Lower lobe of right lung (tissue), 2 donors: ENCODE data around the gene CCDC88C. TPM values are rescaled to one million over a fixed set of nuclear protein-coding genes. Genes with fewer than 3 reads are reported as not detected.

Source experiments
- ATAC-seq, 2 donors: fragments of 200-7000 bp; cut with Tn5 transposase; one replicate each; pipeline ENCODE4 v1.9.1; 2020 to 2022; ENCODE audit warnings: mild to moderate bottlenecking in 2 of 2, moderate library complexity in 2 of 2
- DNase-seq: peaks from one replicate; pipeline ENCODE4 v3.0.0-alpha.2; 2020
- H3K27ac ChIP-seq: fragments of 200-600 bp; one replicate; pipeline ENCODE4 v1.8.0; 2022
- H3K27me3 ChIP-seq: fragments of 200-600 bp; one replicate; pipeline ENCODE4 v1.8.0; 2022; ENCODE audit warnings: low read depth
- H3K36me3 ChIP-seq: fragments of 200-600 bp; one replicate; pipeline ENCODE4 v1.8.0; 2022; ENCODE audit warnings: mild to moderate bottlenecking
- H3K4me1 ChIP-seq: fragments of 200-600 bp; one replicate; pipeline ENCODE4 v1.8.0; 2022
- H3K4me3 ChIP-seq: fragments of 200-600 bp; one replicate; pipeline ENCODE4 v1.8.0; 2022; ENCODE audit warnings: mild to moderate bottlenecking
- H3K9me3 ChIP-seq: fragments of 200-600 bp; one replicate; pipeline ENCODE4 v1.8.0; 2022
- CTCF ChIP-seq: fragments of 200-600 bp; IDR thresholded peaks from one replicate; pipeline ENCODE4 v1.8.0; 2022; ENCODE audit warnings: antibody characterized with exemption, mild to moderate bottlenecking
- intact Hi-C: fragments of 100-400 bp; cut with DNase I; formaldehyde crosslinking; loops from one replicate; pipeline ENCODE4 v1.11.0; 2022
- total RNA-seq: library from RNA; stranded (reverse); fragmentation: NEBNext Ultra II Directional; extraction: Animal tissue kit (Norgen Biotek cat#: 25700); gene quantifications from one replicate; pipeline ENCODE4 v1.2.1, GENCODE V29; 2021
- donor health status: DM: no; HTN: yes; CAD: no; lungs with severe emphysema.

CCDC88C gene
- total RNA-seq, 1 donor from 2014 or later = 45.8 TPM

GRCh38 chr14:91245029-91245428, 172.6 kb downstream of the CCDC88C start:
- Histone ChIP-seq H3K27me3 (no peaks in the 10 kb centered on the region), H3K4me3 (peak overlapping the region; percentile 20), H3K27ac (peak overlapping the region; percentile 66), H3K36me3 (no peaks in the 10 kb centered on the region), H3K9me3 (no peaks in the 10 kb centered on the region), H3K4me1 (peaks cover 41% of the 10 kb centered on the region)
- TF ChIP-seq CTCF = no peak
- peak; percentile 5 to 23 for ATAC-seq
- no peak for DNase-seq
- intact Hi-C loops = no loop called here

- no peak for TF ChIP-seq CTCF
- no peaks in the 10 kb centered on the region for H3K36me3 ChIP-seq
- no peaks in the 10 kb centered on the region for H3K9me3 ChIP-seq
- ATAC-seq = peak; percentile 20 to 22
- intact Hi-C loops = no loop called here
- H3K4me1 ChIP-seq = peaks cover 36% of the 10 kb centered on the region
- DNase-seq = no peak
- peak within 1 kb of the TSS; percentile 66 for H3K27ac ChIP-seq
- H3K4me3 ChIP-seq = peak within 1 kb of the TSS; percentile 27
- H3K27me3 ChIP-seq = no peaks in the 10 kb centered on the region
These were observed 173.1 kb downstream of the CCDC88C start, which contains the start of gene GPR68 for GRCh38 chr14:91244501-91244901. Gene GPR68 (minus strand): TSS chr14:91244704. CDS start chr14:91235050, 9,654 bp downstream.

GRCh38 chr14:91243074-91243471, 174.5 kb downstream of the CCDC88C start:
- no peak for ATAC-seq
- Histone ChIP-seq H3K4me3 (peak overlapping the region; percentile 27), H3K27me3 (no peaks in the 10 kb centered on the region)

GRCh38 chr14:91242635-91243034, 175.0 kb downstream of the CCDC88C start:
- ATAC-seq = no peak
- peak overlapping the region; percentile 59 for H3K27ac ChIP-seq

More at GRCh38 chr14:91243074-91243471, 174.5 kb downstream of the CCDC88C start:
- intact Hi-C loops = no loop called here
- Histone ChIP-seq H3K9me3 (no peaks in the 10 kb centered on the region), H3K4me1 (peaks cover 41% of the 10 kb centered on the region), H3K36me3 (no peaks in the 10 kb centered on the region), H3K27ac (peak overlapping the region; percentile 59)
- no peak for TF ChIP-seq CTCF
- no peak for DNase-seq

GRCh38 chr14:91241863-91242262, 175.8 kb downstream of the CCDC88C start:
- no peaks in the 10 kb centered on the region for H3K9me3 ChIP-seq
- no peak for DNase-seq
- H3K27ac ChIP-seq = peak overlapping the region; percentile 36
- no peaks in the 10 kb centered on the region for H3K27me3 ChIP-seq
- H3K4me3 ChIP-seq = peak overlapping the region; percentile 27
- intact Hi-C loops = no loop called here
- no peak for ATAC-seq
- H3K4me1 ChIP-seq = peaks cover 41% of the 10 kb centered on the region
- TF ChIP-seq CTCF = no peak
- H3K36me3 ChIP-seq = no peaks in the 10 kb centered on the region

More at GRCh38 chr14:91242635-91243034, 175.0 kb downstream of the CCDC88C start:
- H3K4me3 ChIP-seq = peak overlapping the region; percentile 27
- no peaks in the 10 kb centered on the region for H3K36me3 ChIP-seq
- no peak for TF ChIP-seq CTCF
- intact Hi-C loops = no loop called here
- no peaks in the 10 kb centered on the region for H3K9me3 ChIP-seq
- DNase-seq = no peak
- H3K4me1 ChIP-seq = peaks cover 41% of the 10 kb centered on the region
- H3K27me3 ChIP-seq = no peaks in the 10 kb centered on the region
